IMR-90 (cell line): ENCODE measurements around the gene CAPN9. TPM values are rescaled to one million over a fixed set of nuclear protein-coding genes. Genes with fewer than 3 reads are reported as not detected.
A peak's percentile ranks its signal among the peaks of the same experiment; 100 is the strongest.

Experiments used
- ATAC-seq: fragments of 200-7000 bp; cut with Tn5 transposase; 2 replicates; pipeline ENCODE4 v1.9.1; 2020; ENCODE audit warnings: low read depth, mild to moderate bottlenecking, moderate library complexity
- BruUV-seq: library from RNA; stranded (reverse); fragments of 400-500 nt; replicated peaks from 2 replicates; lab custom pipeline; 2021; lab: Mats Ljungman, UMichigan
- CTCF ChIA-PET: fragments of 300-600 bp; formaldehyde crosslinking; extraction: SDS; loops from one replicate; lab custom pipeline; 2021; ENCODE audit warnings: antibody characterized with exemption; lab: Yijun Ruan, JAX
- POLR2A ChIA-PET: fragments of 300-600 bp; sonication (Branson Sonifier 250); formaldehyde crosslinking; loops from one replicate; lab custom pipeline; 2022; ENCODE audit warnings: antibody characterized with exemption; ENCODE audit not compliant: unreplicated experiment; lab: Charles Lee
- DNase-seq: peaks from one replicate; pipeline ENCODE4 v3.0.0; 2013
- H2AFZ ChIP-seq: replicated peaks from 2 replicates; pipeline ENCODE3; 2013; ENCODE audit warnings: low read length, mild to moderate bottlenecking; ENCODE audit not compliant: poor library complexity
- H2AK5ac ChIP-seq: 2 replicates; pipeline ENCODE4 v1.6.1; 2013; ENCODE audit warnings: low read depth, low read length, inconsistent platforms
- H2AK9ac ChIP-seq: replicated peaks from 2 replicates; pipeline ENCODE3; 2013; ENCODE audit warnings: mild to moderate bottlenecking, low read depth, low read length, moderate library complexity; ENCODE audit not compliant: poor library complexity
- H2BK120ac ChIP-seq: 2 replicates; pipeline ENCODE4 v1.6.1; 2013; ENCODE audit warnings: low read depth, low read length, inconsistent platforms
- H2BK15ac ChIP-seq: 3 replicates; pipeline ENCODE4 v1.6.1; 2013; ENCODE audit warnings: low read depth, low read length, inconsistent platforms
- H2BK20ac ChIP-seq: 2 replicates; pipeline ENCODE4 v1.6.1; 2013; ENCODE audit warnings: low read depth, mild to moderate bottlenecking, inconsistent platforms, low read length, moderate library complexity
- H2BK5ac ChIP-seq: 2 replicates; pipeline ENCODE4 v1.6.1; 2013; ENCODE audit warnings: mild to moderate bottlenecking, low read depth, low read length, inconsistent platforms; ENCODE audit not compliant: poor library complexity, severe bottlenecking
- H3K14ac ChIP-seq: replicated peaks from 2 replicates; pipeline ENCODE4 v1.6.1; 2013; ENCODE audit warnings: low read depth, low read length, inconsistent platforms
- H3K18ac ChIP-seq: 2 replicates; pipeline ENCODE4 v1.6.1; 2013; ENCODE audit warnings: low read depth, low read length, control low read depth
- H3K23ac ChIP-seq: 2 replicates; pipeline ENCODE4 v1.6.1; 2013; ENCODE audit warnings: low read depth, low read length, inconsistent platforms
- H3K27ac ChIP-seq: 2 replicates; pipeline ENCODE4 v1.5.1; 2013; ENCODE audit warnings: mild to moderate bottlenecking, control low read depth, low read length; ENCODE audit not compliant: insufficient read depth
- H3K27me3 ChIP-seq: 2 replicates; pipeline ENCODE4 v1.6.1; 2013; ENCODE audit warnings: low read length; ENCODE audit not compliant: control insufficient read depth, insufficient read depth
- H3K36me3 ChIP-seq: 2 replicates; pipeline ENCODE4 v1.6.1; 2013; ENCODE audit warnings: low read length, mixed read lengths; ENCODE audit not compliant: control insufficient read depth, insufficient read depth
- H3K4ac ChIP-seq: 2 replicates; pipeline ENCODE4 v1.6.1; 2013; ENCODE audit warnings: low read depth, low read length, inconsistent platforms
- H3K4me1 ChIP-seq: 2 replicates; pipeline ENCODE4 v1.6.1; 2013; ENCODE audit warnings: low read length, mixed read lengths; ENCODE audit not compliant: control insufficient read depth, insufficient read depth
- H3K4me2 ChIP-seq: 2 replicates; pipeline ENCODE4 v1.6.1; 2013; ENCODE audit warnings: low read depth, mild to moderate bottlenecking, control low read depth, low read length, moderate library complexity
- H3K4me3 ChIP-seq: 2 replicates; pipeline ENCODE4 v1.5.1; 2013; ENCODE audit warnings: low read depth, mild to moderate bottlenecking, control low read depth, low read length, moderate library complexity; ENCODE audit not compliant: insufficient read depth
- H3K56ac ChIP-seq: 2 replicates; pipeline ENCODE4 v1.6.1; 2013; ENCODE audit warnings: low read length, inconsistent platforms; ENCODE audit not compliant: insufficient read depth; ENCODE audit errors: extremely low read depth
- H3K79me1 ChIP-seq, 2 experiments: 2 replicates each; pipeline ENCODE4 v1.6.1; 2013; ENCODE audit warnings: low read length in 2 of 2, inconsistent platforms in 1 of 2, low read depth in 1 of 2
- H3K9ac ChIP-seq: 2 replicates; pipeline ENCODE4 v1.6.1; 2013; ENCODE audit warnings: low read depth, low read length, control low read depth
- H3K9me1 ChIP-seq: 2 replicates; pipeline ENCODE4 v1.6.1; 2013; ENCODE audit warnings: low read length, inconsistent platforms; ENCODE audit not compliant: insufficient read depth
- H3K9me3 ChIP-seq: 2 replicates; pipeline ENCODE4 v1.6.1; 2013; ENCODE audit warnings: low read length; ENCODE audit not compliant: control insufficient read depth, insufficient read depth
- H4K20me1 ChIP-seq: 2 replicates; pipeline ENCODE4 v1.6.1; 2013; ENCODE audit warnings: low read length, inconsistent platforms; ENCODE audit not compliant: insufficient read depth
- H4K5ac ChIP-seq: 2 replicates; pipeline ENCODE4 v1.6.1; 2013; ENCODE audit warnings: mild to moderate bottlenecking, low read depth, low read length, control low read depth
- H4K8ac ChIP-seq, 2 experiments: 2 replicates each; pipeline ENCODE4 v1.6.1; 2013; ENCODE audit warnings: low read depth in 2 of 2, low read length in 2 of 2, control low read depth in 1 of 2, inconsistent platforms in 1 of 2
- H4K91ac ChIP-seq: 2 replicates; pipeline ENCODE4 v1.6.1; 2013; ENCODE audit warnings: low read depth, low read length, inconsistent platforms; ENCODE audit not compliant: insufficient read depth
- BHLHE40 ChIP-seq: fragments of 150-350 bp; IDR thresholded peaks from 2 replicates; pipeline ENCODE4 v1.6.1; 2016; ENCODE audit warnings: mild to moderate bottlenecking, low read depth, low read length
- CEBPB ChIP-seq: IDR thresholded peaks from 2 replicates; pipeline ENCODE4 v1.6.1; 2012; ENCODE audit warnings: low read depth, low read length, improper control_type of control experiment
- CHD1 ChIP-seq: IDR thresholded peaks from 2 replicates; pipeline ENCODE4 v1.6.1; 2012; ENCODE audit warnings: low read depth, low read length, improper control_type of control experiment
- FOS ChIP-seq: fragments of 150-350 bp; IDR thresholded peaks from 2 replicates; pipeline ENCODE4 v1.6.1; 2016; ENCODE audit warnings: low read depth, low read length
- MAFK ChIP-seq: IDR thresholded peaks from 2 replicates; pipeline ENCODE4 v1.6.1; 2012; ENCODE audit warnings: low read depth, low read length, improper control_type of control experiment
- MAZ ChIP-seq: IDR thresholded peaks from 2 replicates; pipeline ENCODE4 v1.6.1; 2012; ENCODE audit warnings: low read depth, mild to moderate bottlenecking, low read length, improper control_type of control experiment, moderate library complexity, borderline replicate concordance
- MXI1 ChIP-seq: IDR thresholded peaks from 2 replicates; pipeline ENCODE4 v1.6.1; 2012; ENCODE audit warnings: low read depth, mild to moderate bottlenecking, low read length, moderate library complexity, borderline replicate concordance
- NFE2L2 ChIP-seq: fragments of 150-350 bp; IDR thresholded peaks from 2 replicates; pipeline ENCODE4 v1.6.1; 2016; ENCODE audit warnings: low read depth, mild to moderate bottlenecking, low read length
- POLR2A ChIP-seq: IDR thresholded peaks from 2 replicates; pipeline ENCODE4 v1.6.1; 2012; ENCODE audit warnings: mild to moderate bottlenecking, low read depth, low read length
- RAD21 ChIP-seq: IDR thresholded peaks from 2 replicates; pipeline ENCODE4 v1.6.1; 2012; ENCODE audit warnings: low read length, improper control_type of control experiment
- RCOR1 ChIP-seq: IDR thresholded peaks from 2 replicates; pipeline ENCODE4 v1.6.1; 2012; ENCODE audit warnings: mild to moderate bottlenecking, low read length, improper control_type of control experiment; ENCODE audit not compliant: insufficient replicate concordance
- RFX5 ChIP-seq: IDR thresholded peaks from 2 replicates; pipeline ENCODE4 v1.8.0; 2012; ENCODE audit warnings: low read depth, mild to moderate bottlenecking, low read length, moderate library complexity
- SMC3 ChIP-seq: fragments of 150-350 bp; IDR thresholded peaks from 2 replicates; pipeline ENCODE4 v1.6.1; 2016; ENCODE audit warnings: low read depth, mild to moderate bottlenecking, antibody characterized with exemption, low read length, moderate library complexity
- WGBS, 2 experiments: methylation state at CpG; one replicate each; pipeline versions ENCODE4 v1.1.5 to v1.1.7; 2013; ENCODE audit warnings: missing lambda C conversion rate in 2 of 2; ENCODE audit not compliant: insufficient read length in 1 of 2; ENCODE audit errors: extremely low coverage in 2 of 2; 5-methylcytosine and 5-hydroxymethylcytosine counted together
- dilution Hi-C: fragments of 300-500 bp; cut with HindIII; formaldehyde crosslinking; loops from one replicate; pipeline ENCODE4 v1.14.3; 2018; ENCODE audit warnings: low sequenced_read_pairs; ENCODE audit not compliant: unreplicated experiment
- in situ Hi-C: fragments of 300-500 bp; cut with MboI; formaldehyde crosslinking; loops from 3 replicates; pipeline ENCODE4 v1.14.3; 2019; ENCODE audit warnings: low sequenced_read_pairs, inconsistent platforms, mixed read lengths
- intact Hi-C: fragments of 100-400 bp; cut with micrococcal nuclease; formaldehyde crosslinking; loops from 2 replicates; pipeline ENCODE4 v1.10.0; 2022
- polyA plus RNA-seq, 3 experiments: library from polyadenylated mRNA; depleted of rRNA; stranded (reverse); fragments of >200 nt; gene quantifications; 2 replicates each; pipeline ENCODE4 v1.2.3, GENCODE V29; 2012; ENCODE audit warnings: low replicate concordance in 1 of 3
- total RNA-seq: library from RNA; depleted of rRNA; stranded (reverse); fragments of >200 nt; gene quantifications from 2 replicates; pipeline ENCODE4 v1.2.3, GENCODE V29; 2012
- TF ChIP-seq, protein P1 (sequence below): fragments of 150-350 bp; IDR thresholded peaks from 2 replicates; pipeline ENCODE4 v1.6.1; 2017; ENCODE audit warnings: mild to moderate bottlenecking, antibody characterized with exemption, low read length, low read depth
- TF ChIP-seq, protein P2 (sequence below): fragments of 150-350 bp; IDR thresholded peaks from 2 replicates; pipeline ENCODE4 v1.6.1; 2016; ENCODE audit warnings: low read depth, mild to moderate bottlenecking, low read length, moderate library complexity, borderline replicate concordance
- TF ChIP-seq, protein P3 (sequence below): conservative IDR thresholded peaks from 2 replicates; pipeline ENCODE4 v1.5.1; 2012; ENCODE audit warnings: mild to moderate bottlenecking, low read depth, low read length, improper control_type of control experiment

CAPN9 gene
- total and polyA plus RNA-seq, 2 of the 4 experiments (the other 2 are of a cell fraction), result not detected

DNA sequence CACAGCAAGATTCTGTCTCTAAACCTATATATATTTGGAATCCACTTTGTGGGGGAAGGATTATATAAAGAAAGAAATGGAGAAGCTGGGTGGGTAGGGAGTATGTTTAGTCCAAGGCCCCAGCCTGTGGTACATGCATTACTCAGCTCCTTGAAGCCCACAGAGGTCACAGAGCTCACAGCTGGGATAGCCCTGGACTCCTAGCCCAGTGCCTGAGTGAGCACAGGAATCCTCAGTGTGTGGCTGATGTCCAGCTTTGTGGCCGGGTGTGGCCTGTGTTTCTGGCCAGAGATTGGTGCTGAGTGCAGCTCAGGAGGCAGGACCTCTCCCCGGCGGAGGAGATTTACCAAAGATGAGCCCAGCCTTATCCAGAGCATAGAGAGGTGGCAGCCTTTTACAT lies 7.6 kb downstream of the CAPN9 start:
- Histone ChIP-seq H3K36me3 (no peaks in the 10 kb centered on the region), H2BK20ac (no peak overlapping the region), H2BK15ac (no peak overlapping the region), H2AFZ (peak overlapping the region; percentile 49), H3K23ac (no peak overlapping the region), H3K9ac (no peak overlapping the region), H3K4me3 (no peak overlapping the region), H4K20me1 (no peaks in the 10 kb centered on the region), H3K4me2 (no peak overlapping the region), H3K9me3 (no peaks in the 10 kb centered on the region), H4K91ac (no peak overlapping the region), H3K18ac (no peak overlapping the region), H3K4ac (no peak overlapping the region), H3K27ac (no peak overlapping the region), H2AK9ac (no peak overlapping the region), H2BK5ac (no peak overlapping the region), H2BK120ac (no peak overlapping the region), H3K27me3 (peaks cover 9% of the 10 kb centered on the region), H3K14ac (no peak overlapping the region), H3K79me1 (no peaks in the 10 kb centered on the region), H3K4me1 (peaks cover 5% of the 10 kb centered on the region; the same call in 1 of the 2 replicates), H3K56ac (no peak overlapping the region), H4K8ac (no peak overlapping the region), H4K5ac (no peak overlapping the region), H2AK5ac (no peak overlapping the region), H3K9me1 (peaks cover 3% of the 10 kb centered on the region; the same call in 1 of the 2 replicates)
- no peak for TF ChIP-seq CEBPB
- TF ChIP-seq MAFK, result no peak
- TF ChIP-seq FOS, result no peak
- no peak for TF ChIP-seq RAD21
- TF ChIP-seq MXI1, result no peak
- TF ChIP-seq, protein P1, sequence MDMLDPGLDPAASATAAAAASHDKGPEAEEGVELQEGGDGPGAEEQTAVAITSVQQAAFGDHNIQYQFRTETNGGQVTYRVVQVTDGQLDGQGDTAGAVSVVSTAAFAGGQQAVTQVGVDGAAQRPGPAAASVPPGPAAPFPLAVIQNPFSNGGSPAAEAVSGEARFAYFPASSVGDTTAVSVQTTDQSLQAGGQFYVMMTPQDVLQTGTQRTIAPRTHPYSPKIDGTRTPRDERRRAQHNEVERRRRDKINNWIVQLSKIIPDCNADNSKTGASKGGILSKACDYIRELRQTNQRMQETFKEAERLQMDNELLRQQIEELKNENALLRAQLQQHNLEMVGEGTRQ, result no peak
- TF ChIP-seq NFE2L2, result no peak
- TF ChIP-seq RCOR1, result no peak
- TF ChIP-seq MAZ, result no peak
- no peak for TF ChIP-seq RFX5
- TF ChIP-seq, protein P2, sequence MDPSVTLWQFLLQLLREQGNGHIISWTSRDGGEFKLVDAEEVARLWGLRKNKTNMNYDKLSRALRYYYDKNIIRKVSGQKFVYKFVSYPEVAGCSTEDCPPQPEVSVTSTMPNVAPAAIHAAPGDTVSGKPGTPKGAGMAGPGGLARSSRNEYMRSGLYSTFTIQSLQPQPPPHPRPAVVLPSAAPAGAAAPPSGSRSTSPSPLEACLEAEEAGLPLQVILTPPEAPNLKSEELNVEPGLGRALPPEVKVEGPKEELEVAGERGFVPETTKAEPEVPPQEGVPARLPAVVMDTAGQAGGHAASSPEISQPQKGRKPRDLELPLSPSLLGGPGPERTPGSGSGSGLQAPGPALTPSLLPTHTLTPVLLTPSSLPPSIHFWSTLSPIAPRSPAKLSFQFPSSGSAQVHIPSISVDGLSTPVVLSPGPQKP, result no peak
- TF ChIP-seq POLR2A, result no peak
- TF ChIP-seq SMC3, result no peak
- TF ChIP-seq, protein P3, sequence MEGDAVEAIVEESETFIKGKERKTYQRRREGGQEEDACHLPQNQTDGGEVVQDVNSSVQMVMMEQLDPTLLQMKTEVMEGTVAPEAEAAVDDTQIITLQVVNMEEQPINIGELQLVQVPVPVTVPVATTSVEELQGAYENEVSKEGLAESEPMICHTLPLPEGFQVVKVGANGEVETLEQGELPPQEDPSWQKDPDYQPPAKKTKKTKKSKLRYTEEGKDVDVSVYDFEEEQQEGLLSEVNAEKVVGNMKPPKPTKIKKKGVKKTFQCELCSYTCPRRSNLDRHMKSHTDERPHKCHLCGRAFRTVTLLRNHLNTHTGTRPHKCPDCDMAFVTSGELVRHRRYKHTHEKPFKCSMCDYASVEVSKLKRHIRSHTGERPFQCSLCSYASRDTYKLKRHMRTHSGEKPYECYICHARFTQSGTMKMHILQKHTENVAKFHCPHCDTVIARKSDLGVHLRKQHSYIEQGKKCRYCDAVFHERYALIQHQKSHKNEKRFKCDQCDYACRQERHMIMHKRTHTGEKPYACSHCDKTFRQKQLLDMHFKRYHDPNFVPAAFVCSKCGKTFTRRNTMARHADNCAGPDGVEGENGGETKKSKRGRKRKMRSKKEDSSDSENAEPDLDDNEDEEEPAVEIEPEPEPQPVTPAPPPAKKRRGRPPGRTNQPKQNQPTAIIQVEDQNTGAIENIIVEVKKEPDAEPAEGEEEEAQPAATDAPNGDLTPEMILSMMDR, result no peak
- no peak for TF ChIP-seq BHLHE40
- TF ChIP-seq CHD1, result no peak
- ATAC-seq, result peak; percentile 67
- no TSS peak for BruUV-seq
- WGBS, 2 experiments, result 40% methylated on average over 1 of the region's 3 CpGs; no CpG with 5 or more reads in 1 of the 2 experiments
- ChIA-PET CTCF (interaction anchor here (1.1 kb wide), 1 partner anchor 18 kb away, joined by 3 read pairs; no protein-coding TSS in a partner anchor), POLR2A (no interaction called here)
- intact Hi-C loops, result loop anchor here (5.0 kb wide), 1 partner anchor 42 kb away; the partner anchor contains the start of gene AGT
- dilution Hi-C loops, result no loop called here
- peak; percentile 66 for DNase-seq
- in situ Hi-C loops, result no loop called here
